GM18870 (cell line): Measurements from ENCODE around the gene RAD9A.
A peak's percentile ranks its signal among the peaks of the same experiment; 100 is the strongest.

Experiments
- ATAC-seq: cut with Tn5 transposase; IDR thresholded peaks from one replicate; pipeline ENCODE4 v1.9.1; 2021; ENCODE audit warnings: moderate library complexity; ENCODE audit not compliant: unreplicated experiment

RAD9A gene

DNA sequence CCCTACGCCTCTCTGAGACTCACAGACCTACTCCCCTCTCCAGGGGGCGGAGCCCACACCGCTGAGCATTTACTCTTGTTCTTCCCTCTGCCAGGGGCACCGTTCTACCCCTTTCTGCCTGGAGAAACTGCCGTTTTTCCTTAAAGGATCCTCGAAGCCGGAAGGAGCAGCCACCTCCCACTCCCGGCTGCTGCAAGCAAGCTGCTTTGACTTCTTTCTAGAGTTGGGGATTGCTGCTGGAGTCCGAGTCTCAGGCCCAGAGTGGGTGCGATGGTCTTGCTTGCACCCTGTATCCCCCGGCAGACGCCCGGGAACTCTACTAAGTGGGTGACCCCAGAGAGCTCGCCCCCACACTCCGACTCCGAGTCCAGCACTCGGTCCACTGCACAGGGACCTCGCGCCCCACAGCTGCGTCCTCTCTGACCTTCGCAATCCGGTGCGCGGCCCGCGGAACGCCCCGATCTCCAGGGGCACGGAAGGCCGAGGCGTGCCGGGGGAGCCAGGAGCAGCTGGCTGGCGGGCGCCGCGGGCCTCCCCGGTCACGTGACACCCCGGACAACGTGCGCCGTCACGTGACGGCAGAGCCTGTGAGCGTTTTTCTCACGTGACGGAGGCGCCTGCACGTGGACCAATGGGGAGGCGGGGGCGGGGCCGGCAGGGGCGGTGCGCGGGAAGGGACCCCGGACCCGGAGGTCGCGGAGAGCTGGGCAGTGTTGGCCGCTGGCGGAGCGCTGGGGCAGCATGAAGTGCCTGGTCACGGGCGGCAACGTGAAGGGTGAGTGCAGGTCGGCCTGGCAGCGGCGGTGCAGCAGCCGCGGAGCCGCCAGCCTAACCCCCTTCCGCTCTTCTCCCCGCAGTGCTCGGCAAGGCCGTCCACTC is at the start of gene RAD9A:
Gene RAD9A, plus strand, starts transcription at position 683 of the 879 bp plus-strand sequence. Its CDS starts 59 bp downstream, at position 742.
- ATAC-seq, result no peak

DNA sequence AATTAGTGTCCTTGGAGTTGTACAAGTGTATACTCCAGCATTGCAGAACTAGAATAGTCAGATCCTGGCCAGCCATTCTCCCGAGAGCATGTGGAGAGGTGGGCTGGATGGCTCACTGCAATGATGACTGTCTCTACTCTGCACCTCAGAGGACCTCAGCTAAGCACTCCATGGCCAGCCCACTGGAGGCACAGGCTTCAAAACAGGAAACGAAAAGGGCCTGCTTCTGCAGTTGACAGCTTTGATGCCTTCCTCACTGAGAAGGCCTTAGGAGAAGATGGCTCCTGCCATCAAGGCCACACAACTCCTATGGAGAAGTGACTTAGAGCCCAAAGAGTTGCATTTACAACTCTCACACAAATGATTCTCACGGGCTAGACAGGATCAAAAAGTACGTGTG is 47.5 kb upstream of the RAD9A start:
- ATAC-seq, result no peak

DNA sequence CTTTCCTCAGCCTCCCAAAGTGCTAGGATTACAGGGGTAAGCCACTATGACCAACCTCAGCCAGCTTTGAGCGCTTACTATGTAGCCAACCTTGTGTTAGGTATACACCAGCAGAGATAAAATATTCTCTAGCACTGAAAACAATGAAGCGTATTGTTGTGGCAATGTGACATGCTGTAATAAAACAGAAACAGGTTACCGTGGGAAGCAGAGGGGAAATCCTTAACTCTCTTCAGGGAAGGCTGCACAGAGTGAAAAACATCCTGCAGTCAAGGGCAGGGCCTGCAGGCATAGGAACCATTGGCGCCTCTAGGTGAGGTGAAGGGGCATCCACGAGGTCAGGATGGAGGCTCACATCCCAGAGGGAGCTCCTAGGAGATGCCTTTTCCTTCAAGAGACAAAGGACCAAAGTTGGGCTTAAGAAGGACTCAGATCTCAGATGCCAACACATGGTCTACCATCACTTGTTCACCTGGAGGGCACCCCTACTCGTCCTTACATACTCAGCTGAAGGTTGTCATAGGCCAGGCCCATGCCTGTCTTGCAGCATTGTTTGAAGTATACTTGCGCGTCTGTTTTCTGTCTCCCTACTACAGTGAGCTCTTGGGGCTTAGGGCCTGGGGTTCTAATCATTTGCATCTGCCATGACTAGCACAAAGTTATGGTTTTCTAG is 46.4 kb upstream of the RAD9A start:
- no peak for ATAC-seq

DNA sequence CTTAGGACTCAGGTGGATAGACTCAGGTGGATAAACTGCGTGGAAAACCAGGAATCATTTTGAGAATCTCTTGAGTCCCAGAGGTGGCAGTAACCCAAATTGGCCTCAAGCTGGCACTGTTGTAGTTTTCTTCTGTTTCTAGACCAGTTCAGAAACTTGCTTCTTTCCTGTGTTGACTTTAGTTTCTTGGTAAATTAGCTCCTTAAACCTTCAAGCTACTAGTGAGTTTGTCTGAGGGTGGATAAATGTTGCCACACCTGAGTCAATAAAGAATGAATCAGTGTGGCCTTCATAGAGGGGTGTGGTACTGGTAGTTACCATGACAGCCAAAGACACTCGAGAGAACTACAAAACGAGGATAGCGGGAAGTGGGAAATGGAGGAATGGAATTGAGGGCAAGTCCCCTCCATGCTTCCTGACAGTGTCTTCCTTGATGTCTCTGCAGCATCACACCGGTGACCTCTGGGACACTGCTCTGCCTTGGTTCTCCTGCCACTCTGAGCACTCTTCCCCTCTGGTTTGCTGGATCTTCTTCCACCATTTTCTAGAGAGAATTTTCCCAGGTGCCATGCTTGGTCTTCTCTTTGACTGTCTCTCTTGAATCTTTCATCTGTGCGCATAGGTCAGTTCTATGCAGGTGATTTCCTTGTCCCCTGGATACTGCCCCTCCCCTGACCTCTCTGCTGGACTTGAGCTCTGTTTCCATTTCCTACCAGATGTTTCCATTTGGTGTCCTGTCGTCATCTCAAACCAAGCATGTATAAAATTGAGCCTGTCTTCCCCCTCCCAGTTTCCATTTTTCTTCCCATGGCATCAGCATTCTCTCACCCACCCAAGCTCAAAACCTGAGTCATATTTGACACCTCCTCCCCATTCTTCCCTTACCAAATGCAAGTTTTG is 45.6 kb upstream of the RAD9A start:
- ATAC-seq, result no peak

DNA sequence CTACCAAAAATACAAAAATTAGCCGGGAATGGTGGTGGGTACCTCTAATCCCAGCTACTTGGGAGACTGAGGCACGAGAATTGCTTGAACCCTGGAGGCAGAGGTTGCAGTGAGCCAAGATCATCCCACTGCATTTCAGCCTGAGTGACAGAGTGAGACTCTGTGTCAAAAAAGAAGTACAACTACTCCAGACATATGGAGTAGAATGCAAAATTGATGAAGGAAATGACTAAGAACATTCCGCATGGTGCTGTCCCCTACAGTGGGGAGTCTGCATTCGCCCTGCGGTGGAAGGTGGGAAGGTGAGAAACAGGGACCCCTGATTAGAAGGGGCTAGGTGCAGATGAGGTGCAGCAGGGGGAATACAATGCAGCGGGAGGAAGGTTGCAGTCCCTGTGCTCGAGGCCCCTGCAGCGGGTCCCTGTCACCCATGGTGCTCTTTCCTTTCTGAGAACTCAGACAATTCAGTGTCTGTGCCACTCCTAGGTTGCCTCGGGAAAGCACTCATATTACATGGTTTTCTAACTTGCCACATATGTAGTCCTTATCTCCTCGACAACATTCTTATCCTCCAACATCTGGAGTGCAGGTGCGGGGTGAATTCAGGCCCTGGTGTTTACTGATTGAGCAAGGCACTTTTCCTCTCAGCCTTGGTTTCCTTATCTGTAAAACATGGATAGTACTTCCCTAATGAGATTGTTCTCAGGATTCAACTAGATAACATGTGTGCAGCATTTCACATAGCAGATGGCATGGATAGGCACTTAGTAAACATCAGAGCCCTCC is 43.6 kb upstream of the RAD9A start:
- no peak for ATAC-seq

DNA sequence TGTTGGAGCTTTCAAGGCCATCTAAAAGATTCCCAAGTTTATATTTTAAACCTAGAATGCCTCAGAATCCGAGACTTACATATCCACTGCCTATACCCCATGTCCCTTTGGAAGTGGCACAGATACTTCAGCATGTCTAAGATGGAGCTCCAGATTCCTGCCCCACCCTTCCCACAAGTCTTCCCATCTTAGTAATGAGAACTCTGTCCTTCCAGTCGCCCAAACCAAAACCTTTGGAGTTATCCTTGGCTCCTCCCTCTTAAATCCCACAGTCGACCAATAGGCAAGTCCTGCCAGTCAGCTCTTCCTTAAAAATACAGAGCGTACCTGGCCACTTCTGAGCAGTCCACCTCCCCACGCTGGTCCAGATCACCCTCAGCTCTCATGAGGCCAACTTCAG is 42.8 kb upstream of the RAD9A start:
- ATAC-seq, result no peak

DNA sequence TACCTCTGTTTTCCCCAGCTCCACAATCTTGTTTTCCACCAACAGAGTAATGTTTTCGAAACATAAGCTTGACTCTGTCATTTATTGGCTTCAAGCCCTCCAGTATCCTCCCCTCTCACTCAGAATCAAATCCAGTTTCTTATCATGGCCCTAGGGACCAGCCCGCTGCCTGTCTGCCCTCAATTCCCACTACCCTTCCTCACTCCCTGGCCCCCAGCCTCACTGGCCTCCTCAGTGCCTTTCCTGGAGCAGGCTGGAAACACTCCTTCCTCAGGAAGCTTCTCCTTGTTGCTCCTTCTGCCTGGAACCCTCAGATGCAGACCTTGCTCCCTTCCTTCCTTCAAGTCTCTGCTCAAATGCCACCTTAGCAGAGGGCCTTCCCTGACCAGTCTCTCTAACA is 42.3 kb upstream of the RAD9A start:
- no peak for ATAC-seq

DNA sequence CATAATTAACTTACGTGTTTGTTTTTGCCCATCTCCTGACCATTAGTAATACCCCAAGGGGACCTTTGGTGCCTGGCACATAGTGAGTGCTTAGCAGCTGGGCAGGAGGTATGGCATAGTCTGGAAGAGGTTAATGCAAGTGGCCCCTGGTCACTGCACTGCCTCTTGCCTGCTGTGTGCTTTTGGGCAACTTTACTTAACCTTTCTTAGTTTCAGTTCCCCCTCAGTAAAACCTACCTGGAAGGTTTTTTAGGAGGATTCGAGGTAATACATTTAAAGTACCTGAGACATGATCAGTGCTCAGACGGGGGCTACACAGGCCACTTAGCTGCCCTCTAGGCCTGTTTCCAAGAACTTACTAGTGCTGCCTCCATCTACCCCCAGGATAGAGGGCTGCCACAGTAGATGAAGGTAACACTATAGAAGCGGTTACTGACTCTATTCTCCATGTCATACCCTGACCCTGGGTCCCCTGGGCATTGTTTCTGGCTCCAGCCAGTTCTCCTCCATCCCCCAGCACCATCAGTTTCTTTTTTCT is 41.8 kb upstream of the RAD9A start:
- ATAC-seq, result no peak

DNA sequence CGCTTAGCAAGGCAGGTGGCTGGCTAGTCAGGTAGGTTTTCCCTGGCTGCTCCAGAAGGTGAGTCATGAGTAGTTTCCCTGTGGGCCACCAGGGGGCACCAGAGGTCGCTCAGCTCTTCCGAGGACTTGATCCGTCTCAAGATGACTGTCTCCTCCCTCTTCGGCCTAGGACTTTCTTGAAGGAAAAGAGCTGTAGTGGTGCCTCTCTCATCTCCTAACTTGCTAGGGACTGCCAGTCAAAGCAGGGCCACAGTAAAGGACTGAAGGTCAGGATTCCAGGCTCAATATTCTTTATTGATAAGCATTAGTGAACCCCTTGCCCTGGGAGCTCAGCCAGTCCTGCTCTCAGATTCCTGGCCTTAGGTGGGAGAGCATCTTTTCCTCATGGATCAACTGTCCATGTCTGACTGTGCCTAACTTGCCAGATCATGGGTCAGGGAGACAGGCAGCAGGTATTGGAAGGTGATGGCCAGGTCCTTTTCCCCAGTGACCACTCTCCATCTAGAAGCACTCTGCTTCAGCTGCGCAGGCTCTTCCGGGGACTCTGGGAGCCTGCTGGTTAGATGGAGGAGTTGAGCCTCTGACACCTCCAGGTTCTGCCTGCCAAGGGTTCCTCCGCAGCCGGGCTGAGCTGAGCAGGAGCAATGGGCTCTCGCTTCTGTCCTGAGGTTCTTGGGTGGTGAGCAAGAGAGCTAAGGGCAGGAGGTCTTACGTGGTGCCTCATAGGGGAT is 40.3 kb upstream of the RAD9A start:
- ATAC-seq, result no peak

DNA sequence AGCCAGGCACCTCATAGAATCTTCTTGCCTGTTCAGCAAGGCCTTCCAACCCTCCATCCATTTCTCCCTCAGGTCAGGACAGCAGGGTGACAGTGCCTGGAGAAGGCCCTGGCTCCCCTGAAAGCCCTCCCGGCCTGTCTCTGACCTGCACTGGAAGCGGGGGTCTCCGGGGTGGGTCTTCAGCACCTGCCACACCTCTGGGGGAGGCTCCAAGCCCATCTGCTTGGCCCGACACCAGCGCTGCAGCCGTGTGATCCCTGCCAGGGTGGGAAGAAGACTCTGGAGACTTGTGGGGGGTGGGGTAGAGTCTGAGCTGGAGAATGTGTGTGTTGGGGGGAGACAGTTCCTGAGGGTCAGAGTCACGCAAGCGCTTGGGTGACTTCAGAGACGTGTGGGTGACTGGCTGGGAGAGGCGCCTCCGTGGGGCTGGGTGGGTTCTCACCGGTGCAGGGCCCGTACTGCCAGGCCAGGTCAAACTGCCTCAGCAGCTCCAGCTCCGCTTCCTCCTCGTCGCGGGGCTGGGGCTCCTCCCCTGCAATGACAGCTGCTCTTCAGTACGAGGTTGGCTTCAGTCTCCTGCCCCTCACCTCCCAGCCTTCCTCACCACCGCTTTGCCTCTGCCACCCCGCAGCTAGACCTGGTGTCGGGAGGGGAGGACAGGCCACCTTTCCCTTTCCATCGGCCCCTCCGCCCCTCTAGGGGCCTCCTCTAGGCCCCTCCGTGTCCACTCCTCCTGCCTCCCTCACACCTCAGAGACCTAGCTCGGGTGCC is 39.1 kb upstream of the RAD9A start:
- no peak for ATAC-seq

DNA sequence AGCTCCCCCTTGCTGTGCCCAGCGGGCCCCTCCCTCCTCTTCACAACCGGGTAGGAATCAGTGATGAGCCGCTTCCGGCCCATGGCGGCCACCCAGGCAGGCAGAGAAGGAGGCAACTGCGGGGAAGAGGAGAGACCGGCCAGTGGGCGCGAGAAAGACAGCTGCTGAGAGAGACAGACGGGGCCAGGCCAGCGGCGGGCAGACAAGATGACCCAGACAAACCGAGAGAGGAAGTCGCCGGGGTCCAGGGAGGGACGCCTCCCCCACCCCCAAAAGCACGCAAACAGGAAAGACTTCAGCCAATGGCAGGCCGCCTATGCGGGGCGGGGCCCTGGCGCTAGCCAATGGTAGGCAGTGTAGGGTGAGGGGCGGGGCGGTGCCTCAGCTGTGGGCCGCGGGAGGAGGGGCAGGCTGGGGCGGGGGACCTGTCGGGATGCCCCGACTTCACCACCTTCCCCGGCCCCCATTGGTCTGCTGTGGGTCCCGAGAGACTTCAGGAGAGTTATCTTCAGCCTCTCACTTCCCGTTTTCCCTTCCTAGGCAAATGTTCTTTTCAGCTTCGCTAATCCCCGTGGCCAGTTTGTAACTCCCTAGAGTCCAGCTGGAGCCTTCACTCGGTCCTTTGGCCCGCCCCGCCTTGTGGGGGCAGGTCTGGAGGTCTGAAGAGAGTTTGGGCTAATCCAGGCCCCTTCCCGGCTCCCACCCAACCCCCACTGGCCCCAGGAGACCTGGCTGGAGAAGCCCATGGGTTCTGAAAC is 38.3 kb upstream of the RAD9A start, which contains the start of gene POLD4:
Gene POLD4, minus strand, starts transcription at position 230 of the 758 bp plus-strand sequence. Its CDS starts 147 bp downstream, at position 83.
- peak; percentile 71 for ATAC-seq

DNA sequence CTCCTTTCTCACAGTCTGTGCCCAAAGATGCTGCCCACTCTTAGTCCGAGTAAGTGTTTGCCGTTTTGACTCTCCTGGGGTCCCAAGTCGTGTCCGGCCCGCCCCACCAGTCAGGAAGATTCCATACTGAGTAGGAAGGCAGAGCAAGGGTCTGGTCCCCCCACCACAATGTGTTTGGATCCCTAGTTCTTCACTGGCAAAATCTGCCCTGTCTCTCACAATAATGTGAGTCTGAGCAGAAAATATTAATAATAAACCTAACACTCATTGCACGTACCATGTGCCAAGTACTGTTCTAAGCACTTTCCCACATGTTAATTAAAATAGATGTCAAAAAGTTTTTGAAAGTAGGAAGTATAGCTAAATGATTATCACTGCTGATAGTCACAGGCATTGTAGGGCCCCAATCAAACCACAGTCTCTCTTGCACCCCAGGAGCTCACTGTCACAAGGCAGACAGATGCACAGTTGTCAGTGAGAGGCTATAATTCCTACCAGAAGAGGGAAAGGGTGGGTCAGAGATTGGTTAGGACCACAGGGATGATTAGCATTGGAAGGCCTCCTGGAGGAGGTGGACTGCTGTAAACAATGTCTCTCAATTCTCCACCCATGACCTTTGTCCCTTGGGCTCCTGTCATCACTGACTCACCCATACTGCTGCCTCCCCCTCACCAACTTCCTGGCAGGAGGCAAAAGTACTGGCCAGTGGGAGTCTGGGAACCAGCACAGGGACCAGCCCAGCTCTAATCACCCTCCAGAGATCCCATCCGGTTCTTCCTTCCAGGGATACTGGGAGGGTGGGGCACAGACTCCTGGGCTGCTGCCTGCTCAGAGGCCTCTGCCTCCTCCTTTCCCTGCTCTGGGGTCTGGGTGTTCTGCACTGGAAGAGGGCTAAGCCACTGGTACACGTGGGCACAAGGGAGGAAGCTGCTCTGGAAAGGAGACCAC is 37.4 kb upstream of the RAD9A start:
- no peak for ATAC-seq

DNA sequence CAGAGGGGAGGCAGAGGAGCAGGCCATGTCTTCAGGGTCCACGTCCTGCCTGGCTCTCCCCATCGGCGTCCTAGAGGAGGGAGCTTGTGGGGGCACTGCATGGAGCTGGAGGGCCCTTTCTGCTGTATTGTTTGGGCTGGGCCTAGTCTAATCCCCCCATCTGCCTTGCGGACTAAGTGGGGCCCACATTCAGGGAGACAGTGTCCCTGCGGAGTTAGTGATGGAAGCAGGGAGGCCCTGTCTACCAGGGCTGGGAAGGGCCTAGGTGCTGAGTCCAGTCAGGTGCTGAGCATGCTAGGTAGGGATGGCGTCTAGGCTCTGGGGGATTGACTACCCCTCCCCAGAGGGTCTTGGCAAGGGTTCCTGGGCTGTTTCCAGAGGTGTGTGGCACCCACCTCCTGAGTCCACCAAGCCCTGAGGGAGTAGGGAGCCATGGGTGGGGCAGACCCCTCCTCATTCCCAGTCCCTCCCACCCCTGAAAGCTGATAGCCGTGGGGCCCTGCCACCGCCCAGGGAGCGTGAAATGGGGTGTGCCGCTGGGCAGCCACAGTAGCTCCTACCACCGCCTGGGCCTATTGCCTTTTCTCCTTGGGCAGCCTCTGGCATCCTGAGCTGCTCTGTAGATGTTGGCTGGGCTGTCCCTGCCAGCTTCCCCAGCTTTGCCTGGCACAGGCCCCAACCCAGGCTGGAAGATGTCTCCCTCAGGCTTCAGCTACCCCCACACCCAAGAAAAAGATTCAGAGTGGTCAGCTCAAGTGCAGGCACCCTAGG is 36.6 kb upstream of the RAD9A start:
- no peak for ATAC-seq

DNA sequence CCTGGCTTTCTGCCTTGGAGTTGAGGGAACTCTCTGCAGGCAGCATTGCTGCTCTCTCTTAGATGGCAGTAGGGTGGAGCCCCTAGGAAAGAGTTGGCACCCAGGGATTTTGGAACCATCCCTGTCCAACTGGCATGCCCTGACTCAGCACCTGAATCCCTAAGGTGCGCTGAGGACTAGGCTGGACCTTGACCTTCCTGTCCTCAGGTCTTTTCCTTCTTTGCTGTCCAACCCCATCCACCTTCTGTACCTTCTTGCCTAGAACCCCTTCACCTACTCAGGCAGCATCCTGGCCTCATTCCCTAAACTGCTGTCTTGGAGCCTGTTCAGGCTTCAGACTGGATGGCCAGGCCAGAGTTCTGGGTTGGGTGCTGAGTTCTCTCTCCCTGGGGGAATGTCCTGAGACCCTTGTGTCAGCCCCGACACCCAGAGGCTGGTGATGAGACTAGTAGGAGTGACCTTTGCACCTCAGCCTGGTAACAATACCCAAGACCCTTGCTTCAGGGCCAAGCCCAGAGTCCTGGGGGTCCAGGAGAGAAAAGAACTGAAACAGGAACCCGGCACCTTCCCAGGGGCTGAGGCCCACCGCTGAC is 35.9 kb upstream of the RAD9A start:
- no peak for ATAC-seq

DNA sequence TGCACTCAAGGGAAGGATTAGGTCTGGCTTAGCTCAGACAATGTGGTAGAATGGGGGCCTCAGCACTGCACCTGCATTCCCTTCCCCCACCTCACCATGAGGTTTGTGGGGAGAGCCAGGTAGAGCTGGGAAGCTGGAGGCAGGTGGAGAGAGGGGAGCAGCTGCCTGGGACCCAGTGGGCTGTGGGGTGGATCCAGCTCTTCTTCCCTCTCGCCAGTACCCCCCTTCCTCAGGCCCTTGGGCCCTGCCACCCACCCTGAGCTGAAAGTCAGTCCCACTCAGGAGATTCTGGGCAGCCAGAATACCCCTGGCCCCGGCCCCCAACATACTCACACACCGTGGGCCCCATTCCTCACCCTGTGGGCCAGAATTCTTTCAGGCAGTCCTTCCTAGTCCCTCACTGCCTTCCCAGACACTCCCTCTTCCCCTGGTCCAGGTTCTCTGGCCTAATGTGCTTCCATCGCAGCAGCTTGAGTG is 35.4 kb upstream of the RAD9A start:
- ATAC-seq, result no peak
